PC-3 (cell line): ENCODE data around the gene RAB33B.

Source experiments
- EZH2 ChIP-seq: fragments of 300-600 bp; sonication (generic); IDR thresholded peaks from one replicate; pipeline ENCODE4 v1.6.1; 2017; ENCODE audit warnings: antibody characterized with exemption, mild to moderate bottlenecking, low read length; ENCODE audit not compliant: unreplicated experiment
- TF ChIP-seq, protein P1 (sequence below): fragments of 300-600 bp; sonication (generic); conservative IDR thresholded peaks from 2 replicates; pipeline ENCODE4 v1.5.1; 2017; ENCODE audit warnings: antibody characterized with exemption, low read depth, mild to moderate bottlenecking, low read length

DNA sequence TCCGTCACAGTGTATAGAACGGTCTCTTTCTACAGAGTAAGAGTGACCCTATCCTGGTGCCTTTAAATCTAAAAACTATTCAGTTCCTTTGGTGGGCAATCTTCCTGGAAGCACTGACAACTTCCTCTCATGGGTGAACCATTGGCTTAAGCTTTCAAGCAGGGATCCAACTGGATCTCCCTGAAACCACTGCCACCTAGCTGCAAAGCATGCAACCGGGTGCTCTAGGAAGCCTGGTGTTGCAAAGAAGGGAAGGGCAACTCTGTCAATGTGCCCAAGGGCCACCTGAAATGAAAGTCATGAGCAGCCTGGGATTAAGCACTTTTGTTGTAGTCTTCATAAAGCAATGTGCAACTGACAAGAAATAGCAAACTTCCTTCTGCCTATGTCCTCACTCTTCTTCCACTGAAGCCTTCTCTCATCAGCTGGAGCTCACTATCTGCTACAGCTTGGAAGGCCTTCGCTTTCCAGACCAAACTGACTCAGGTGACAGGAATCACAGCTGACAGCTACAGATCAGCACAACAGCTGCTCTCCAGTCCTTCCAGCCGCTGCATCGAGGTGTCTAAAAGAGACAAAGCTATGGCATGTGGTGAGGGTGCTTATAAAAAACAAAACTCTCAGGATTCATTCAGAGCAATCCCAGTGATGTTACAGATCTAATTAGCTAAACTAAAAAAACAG lies 55.9 kb downstream of the RAB33B start:
- TF ChIP-seq, protein P1, sequence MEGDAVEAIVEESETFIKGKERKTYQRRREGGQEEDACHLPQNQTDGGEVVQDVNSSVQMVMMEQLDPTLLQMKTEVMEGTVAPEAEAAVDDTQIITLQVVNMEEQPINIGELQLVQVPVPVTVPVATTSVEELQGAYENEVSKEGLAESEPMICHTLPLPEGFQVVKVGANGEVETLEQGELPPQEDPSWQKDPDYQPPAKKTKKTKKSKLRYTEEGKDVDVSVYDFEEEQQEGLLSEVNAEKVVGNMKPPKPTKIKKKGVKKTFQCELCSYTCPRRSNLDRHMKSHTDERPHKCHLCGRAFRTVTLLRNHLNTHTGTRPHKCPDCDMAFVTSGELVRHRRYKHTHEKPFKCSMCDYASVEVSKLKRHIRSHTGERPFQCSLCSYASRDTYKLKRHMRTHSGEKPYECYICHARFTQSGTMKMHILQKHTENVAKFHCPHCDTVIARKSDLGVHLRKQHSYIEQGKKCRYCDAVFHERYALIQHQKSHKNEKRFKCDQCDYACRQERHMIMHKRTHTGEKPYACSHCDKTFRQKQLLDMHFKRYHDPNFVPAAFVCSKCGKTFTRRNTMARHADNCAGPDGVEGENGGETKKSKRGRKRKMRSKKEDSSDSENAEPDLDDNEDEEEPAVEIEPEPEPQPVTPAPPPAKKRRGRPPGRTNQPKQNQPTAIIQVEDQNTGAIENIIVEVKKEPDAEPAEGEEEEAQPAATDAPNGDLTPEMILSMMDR = peak; percentile 39; the same call in 1 of the 2 replicates
- no peak for TF ChIP-seq EZH2
